Immature natural killer cell (primary cell): Measurements from ENCODE around the gene CACNG4. TPM values are rescaled to one million over a fixed set of nuclear protein-coding genes. Genes with fewer than 3 reads are reported as not detected.

Experiments used
- DNase-seq, 3 donors: peaks; one replicate each; pipeline ENCODE4 v3.0.0; 2022; ENCODE audit warnings: mixed read lengths in 1 of 3
- H3K27ac Mint-ChIP-seq, 6 donors: one replicate each; pipeline ENCODE4 v1.8.0; 2020; ENCODE audit warnings: mixed read lengths in 6 of 6, mild to moderate bottlenecking in 5 of 6, inconsistent platforms in 4 of 6, moderate library complexity in 3 of 6
- H3K27me3 Mint-ChIP-seq, 3 donors: one replicate each; pipeline ENCODE4 v1.8.0; 2020 to 2021; ENCODE audit warnings: low read depth in 3 of 3, mild to moderate bottlenecking in 3 of 3, mixed read lengths in 3 of 3, moderate library complexity in 3 of 3, inconsistent platforms in 1 of 3
- H3K36me3 Mint-ChIP-seq, 3 donors: one replicate each; pipeline ENCODE4 v1.8.0; 2020; ENCODE audit warnings: mixed read lengths in 3 of 3, inconsistent platforms in 2 of 3, mild to moderate bottlenecking in 2 of 3
- H3K4me1 Mint-ChIP-seq, 2 donors: one replicate each; pipeline ENCODE4 v1.8.0; 2020; ENCODE audit warnings: inconsistent platforms in 2 of 2, mild to moderate bottlenecking in 2 of 2, mixed read lengths in 2 of 2, moderate library complexity in 1 of 2
- H3K4me3 Mint-ChIP-seq, 5 donors: one replicate each; pipeline ENCODE4 v1.8.0; 2020; ENCODE audit warnings: mild to moderate bottlenecking in 5 of 5, mixed read lengths in 5 of 5, inconsistent platforms in 3 of 5, moderate library complexity in 3 of 5
- H3K9me3 Mint-ChIP-seq, 6 donors: one replicate each; pipeline ENCODE4 v1.8.0; 2020; ENCODE audit warnings: mild to moderate bottlenecking in 6 of 6, mixed read lengths in 6 of 6, inconsistent platforms in 4 of 6, moderate library complexity in 3 of 6
- polyA plus RNA-seq, 3 donors: library from polyadenylated mRNA; unstranded; fragments of 300-500 nt; fragmentation: Illumina TruSeq; gene quantifications; one replicate each; pipeline ENCODE4 v1.2.3, GENCODE V29; 2021

The CACNG4 gene
- polyA plus RNA-seq, 3 donors from 2014 or later: not detected

- DNase-seq: no peak
- H3K9me3 Mint-ChIP-seq: peaks cover 0 to 2% (median 0%) of the 10 kb centered on the region in 6 donors
- H3K4me3 Mint-ChIP-seq: no peak overlapping the region
- H3K36me3 Mint-ChIP-seq: no peaks in the 10 kb centered on the region
- H3K27me3 Mint-ChIP-seq: peaks cover 3 to 15% (median 5%) of the 10 kb centered on the region in 3 donors
- no peak overlapping the region for H3K27ac Mint-ChIP-seq
- no peaks in the 10 kb centered on the region for H3K4me1 Mint-ChIP-seq
Measured at GRCh38 chr17:66935717-66936116, 28.8 kb upstream of the CACNG4 start.

- peaks cover 1 to 21% (median 4%) of the 10 kb centered on the region in 3 donors for H3K27me3 Mint-ChIP-seq
- no peaks in the 10 kb centered on the region for H3K36me3 Mint-ChIP-seq
- H3K4me1 Mint-ChIP-seq: no peaks in the 10 kb centered on the region
- H3K9me3 Mint-ChIP-seq: peaks cover 0 to 2% (median 0%) of the 10 kb centered on the region in 6 donors
- H3K4me3 Mint-ChIP-seq: no peak overlapping the region
- no peak for DNase-seq
- no peak overlapping the region for H3K27ac Mint-ChIP-seq
Measured at GRCh38 chr17:66938656-66939055, 25.9 kb upstream of the CACNG4 start.

GRCh38 chr17:66939461-66940114, 24.9 kb upstream of the CACNG4 start:
- H3K9me3 Mint-ChIP-seq: peaks cover 0 to 2% (median 0%) of the 10 kb centered on the region in 6 donors
- no peak overlapping the region for H3K27ac Mint-ChIP-seq
- no peak for DNase-seq
- H3K27me3 Mint-ChIP-seq: peaks cover 4 to 22% (median 5%) of the 10 kb centered on the region in 3 donors
- H3K4me1 Mint-ChIP-seq: no peaks in the 10 kb centered on the region
- no peak overlapping the region for H3K4me3 Mint-ChIP-seq
- no peaks in the 10 kb centered on the region for H3K36me3 Mint-ChIP-seq

GRCh38 chr17:66941249-66941648, 23.3 kb upstream of the CACNG4 start:
- peaks cover 0 to 2% (median 0%) of the 10 kb centered on the region in 6 donors for H3K9me3 Mint-ChIP-seq
- H3K4me1 Mint-ChIP-seq: no peaks in the 10 kb centered on the region
- H3K36me3 Mint-ChIP-seq: no peaks in the 10 kb centered on the region
- H3K27ac Mint-ChIP-seq: no peak overlapping the region
- no peak overlapping the region for H3K4me3 Mint-ChIP-seq
- H3K27me3 Mint-ChIP-seq: peaks cover 5 to 29% (median 7%) of the 10 kb centered on the region in 3 donors
- DNase-seq: no peak

GRCh38 chr17:66941773-66942450, 22.6 kb upstream of the CACNG4 start:
- Mint-ChIP-seq H3K9me3 (peaks cover 0 to 2% (median 0%) of the 10 kb centered on the region in 6 donors), H3K4me1 (no peaks in the 10 kb centered on the region), H3K27ac (no peak overlapping the region), H3K27me3 (peaks cover 5 to 30% (median 9%) of the 10 kb centered on the region in 3 donors), H3K36me3 (no peaks in the 10 kb centered on the region), H3K4me3 (no peak overlapping the region)
- no peak for DNase-seq

- Mint-ChIP-seq H3K4me1 (no peaks in the 10 kb centered on the region), H3K9me3 (peaks cover 0 to 2% (median 0%) of the 10 kb centered on the region in 6 donors), H3K4me3 (no peak overlapping the region), H3K36me3 (no peaks in the 10 kb centered on the region), H3K27ac (no peak overlapping the region), H3K27me3 (peaks cover 5 to 33% (median 8%) of the 10 kb centered on the region in 3 donors)
- no peak for DNase-seq
Measured at GRCh38 chr17:66942451-66943264, 21.8 kb upstream of the CACNG4 start.

GRCh38 chr17:66943484-66943883, 21.0 kb upstream of the CACNG4 start:
- Mint-ChIP-seq H3K4me3 (no peak overlapping the region), H3K4me1 (no peaks in the 10 kb centered on the region), H3K36me3 (no peaks in the 10 kb centered on the region), H3K27me3 (peaks cover 5 to 31% (median 8%) of the 10 kb centered on the region in 3 donors), H3K9me3 (peaks cover 0 to 2% (median 0%) of the 10 kb centered on the region in 6 donors), H3K27ac (no peak overlapping the region)
- no peak for DNase-seq

- Mint-ChIP-seq H3K27ac (no peak overlapping the region), H3K27me3 (peaks cover 1 to 34% (median 8%) of the 10 kb centered on the region in 3 donors), H3K4me1 (no peaks in the 10 kb centered on the region), H3K36me3 (no peaks in the 10 kb centered on the region), H3K9me3 (peaks cover 0 to 2% (median 0%) of the 10 kb centered on the region in 6 donors), H3K4me3 (no peak overlapping the region)
- no peak for DNase-seq
Measured at GRCh38 chr17:66944351-66945146, 20.0 kb upstream of the CACNG4 start.

- Mint-ChIP-seq H3K27me3 (peaks cover 1 to 34% (median 8%) of the 10 kb centered on the region in 3 donors), H3K9me3 (peaks cover 0 to 2% (median 0%) of the 10 kb centered on the region in 6 donors), H3K4me1 (no peaks in the 10 kb centered on the region), H3K36me3 (no peaks in the 10 kb centered on the region), H3K27ac (no peak overlapping the region), H3K4me3 (no peak overlapping the region)
- DNase-seq: no peak
Measured at GRCh38 chr17:66945147-66945835, 19.2 kb upstream of the CACNG4 start.

- no peak for DNase-seq
- no peak overlapping the region for H3K4me3 Mint-ChIP-seq
- H3K27ac Mint-ChIP-seq: no peak overlapping the region
- H3K27me3 Mint-ChIP-seq: peaks cover 1 to 33% (median 8%) of the 10 kb centered on the region in 3 donors
- H3K36me3 Mint-ChIP-seq: no peaks in the 10 kb centered on the region
- peaks cover 0 to 2% (median 0%) of the 10 kb centered on the region in 6 donors for H3K9me3 Mint-ChIP-seq
- H3K4me1 Mint-ChIP-seq: no peaks in the 10 kb centered on the region
Measured at GRCh38 chr17:66946251-66946650, 18.3 kb upstream of the CACNG4 start.

GRCh38 chr17:66947311-66947710, 17.2 kb upstream of the CACNG4 start:
- Mint-ChIP-seq H3K27ac (no peak overlapping the region), H3K27me3 (peaks cover 1 to 29% (median 8%) of the 10 kb centered on the region in 3 donors), H3K4me1 (no peaks in the 10 kb centered on the region), H3K4me3 (no peak overlapping the region), H3K9me3 (peaks cover 0 to 2% (median 0%) of the 10 kb centered on the region in 6 donors), H3K36me3 (no peaks in the 10 kb centered on the region)
- DNase-seq: no peak

- H3K27ac Mint-ChIP-seq: no peak overlapping the region
- H3K9me3 Mint-ChIP-seq: peaks cover 0 to 2% (median 0%) of the 10 kb centered on the region in 6 donors
- H3K4me1 Mint-ChIP-seq: no peaks in the 10 kb centered on the region
- no peak for DNase-seq
- H3K27me3 Mint-ChIP-seq: peaks cover 1 to 27% (median 8%) of the 10 kb centered on the region in 3 donors
- H3K4me3 Mint-ChIP-seq: no peak overlapping the region
- H3K36me3 Mint-ChIP-seq: no peaks in the 10 kb centered on the region
Measured at GRCh38 chr17:66948061-66948750, 16.3 kb upstream of the CACNG4 start.
